MCF 10A (cell line): Measurements from ENCODE around the gene SLC46A1. TPM values are rescaled to one million over a fixed set of nuclear protein-coding genes. Genes with fewer than 3 reads are reported as not detected.

ENCODE experiments used
- BruUV-seq: library from RNA; stranded (reverse); fragments of 400-500 nt; replicated peaks from 2 replicates; lab custom pipeline; 2021; lab: Mats Ljungman, UMichigan
- CTCF ChIA-PET: fragments of 300-600 bp; sonication (Branson Sonifier 250); formaldehyde crosslinking; extraction: SDS; loops from one replicate; lab custom pipeline; 2021; ENCODE audit warnings: antibody characterized with exemption, inconsistent platforms; lab: Yijun Ruan, JAX
- POLR2A ChIA-PET: fragments of 300-600, 350-650 bp; sonication (Branson Sonifier 250); formaldehyde crosslinking; extraction: SDS; loops from one replicate; lab custom pipeline; 2020; ENCODE audit warnings: antibody characterized with exemption, inconsistent platforms; lab: Yijun Ruan, JAX
- DNase-seq: peaks from one replicate; pipeline ENCODE4 v3.0.0-alpha.2; 2018; ENCODE audit not compliant: unreplicated experiment
- H3K27ac Mint-ChIP-seq: one replicate; pipeline ENCODE4 v1.8.0; 2022; ENCODE audit warnings: mild to moderate bottlenecking, low read depth, mixed read lengths; ENCODE audit not compliant: unreplicated experiment
- H3K27me3 Mint-ChIP-seq: one replicate; pipeline ENCODE4 v1.8.0; 2022; ENCODE audit warnings: mixed read lengths; ENCODE audit not compliant: insufficient read depth, unreplicated experiment
- H3K36me3 Mint-ChIP-seq: one replicate; pipeline ENCODE4 v1.8.0; 2022; ENCODE audit warnings: mild to moderate bottlenecking, moderate library complexity, mixed read lengths; ENCODE audit not compliant: insufficient read depth, unreplicated experiment
- H3K4me1 Mint-ChIP-seq: one replicate; pipeline ENCODE4 v1.8.0; 2022; ENCODE audit warnings: mixed read lengths; ENCODE audit not compliant: insufficient read depth, unreplicated experiment
- H3K4me3 Mint-ChIP-seq: one replicate; pipeline ENCODE4 v1.8.0; 2022; ENCODE audit warnings: mild to moderate bottlenecking, moderate library complexity, mixed read lengths; ENCODE audit not compliant: unreplicated experiment
- H3K9me3 Mint-ChIP-seq: one replicate; pipeline ENCODE4 v1.8.0; 2022; ENCODE audit warnings: mixed read lengths; ENCODE audit not compliant: unreplicated experiment
- intact Hi-C: fragments of 100-400 bp; cut with micrococcal nuclease; formaldehyde crosslinking; loops from 2 replicates; pipeline ENCODE4 v1.14.1; 2022
- total RNA-seq: library from RNA; stranded (reverse); gene quantifications from 2 replicates; pipeline ENCODE4 v1.2.3, GENCODE V29; 2022
- TF ChIP-seq, protein P1 (sequence below): fragments of 200-600 bp; IDR thresholded peaks from one replicate; pipeline ENCODE4 v1.8.0; 2022; ENCODE audit warnings: antibody characterized with exemption, mild to moderate bottlenecking; ENCODE audit not compliant: unreplicated experiment

The SLC46A1 gene
- total RNA-seq, 1 experiment from 2014 or later = 18.4 TPM

GRCh38 chr17:28357061-28357900, 48.7 kb downstream of the SLC46A1 start, which contains the start of gene POLDIP2:
TSS of gene POLDIP2 (minus strand) at chr17:28357527. CDS start at chr17:28357448, 79 bp downstream.
- CTCF ChIA-PET = interaction anchor here (0.6 to 4.5 kb wide), 10 partner anchors 10 to 329 kb away, joined by 3 to 23 read pairs (median 4); partner anchors contain the start of gene IFT20
- Mint-ChIP-seq H3K4me1 (peaks cover 13% of the 10 kb centered on the region), H3K9me3 (no peaks in the 10 kb centered on the region), H3K27me3 (no peaks in the 10 kb centered on the region), H3K4me3 (peak within 1 kb of the TSS; percentile 88), H3K36me3 (peaks cover 66% of the 10 kb centered on the region), H3K27ac (peak within 1 kb of the TSS; percentile 84)
- POLR2A ChIA-PET = interaction anchor here (0.6 to 6.1 kb wide), 35 partner anchors 10 to 233 kb away, joined by 3 to 107 read pairs (median 5); partner anchors contain the start of genes IFT20, PIGS, SARM1 and SLC46A1
- intact Hi-C loops = loop anchor here (1.0 kb wide), 1 partner anchor 60 kb away; no protein-coding TSS in a partner anchor
- no TSS peak for BruUV-seq
- DNase-seq = peak; percentile 92
- TF ChIP-seq, protein P1, sequence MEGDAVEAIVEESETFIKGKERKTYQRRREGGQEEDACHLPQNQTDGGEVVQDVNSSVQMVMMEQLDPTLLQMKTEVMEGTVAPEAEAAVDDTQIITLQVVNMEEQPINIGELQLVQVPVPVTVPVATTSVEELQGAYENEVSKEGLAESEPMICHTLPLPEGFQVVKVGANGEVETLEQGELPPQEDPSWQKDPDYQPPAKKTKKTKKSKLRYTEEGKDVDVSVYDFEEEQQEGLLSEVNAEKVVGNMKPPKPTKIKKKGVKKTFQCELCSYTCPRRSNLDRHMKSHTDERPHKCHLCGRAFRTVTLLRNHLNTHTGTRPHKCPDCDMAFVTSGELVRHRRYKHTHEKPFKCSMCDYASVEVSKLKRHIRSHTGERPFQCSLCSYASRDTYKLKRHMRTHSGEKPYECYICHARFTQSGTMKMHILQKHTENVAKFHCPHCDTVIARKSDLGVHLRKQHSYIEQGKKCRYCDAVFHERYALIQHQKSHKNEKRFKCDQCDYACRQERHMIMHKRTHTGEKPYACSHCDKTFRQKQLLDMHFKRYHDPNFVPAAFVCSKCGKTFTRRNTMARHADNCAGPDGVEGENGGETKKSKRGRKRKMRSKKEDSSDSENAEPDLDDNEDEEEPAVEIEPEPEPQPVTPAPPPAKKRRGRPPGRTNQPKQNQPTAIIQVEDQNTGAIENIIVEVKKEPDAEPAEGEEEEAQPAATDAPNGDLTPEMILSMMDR = no peak

DNA sequence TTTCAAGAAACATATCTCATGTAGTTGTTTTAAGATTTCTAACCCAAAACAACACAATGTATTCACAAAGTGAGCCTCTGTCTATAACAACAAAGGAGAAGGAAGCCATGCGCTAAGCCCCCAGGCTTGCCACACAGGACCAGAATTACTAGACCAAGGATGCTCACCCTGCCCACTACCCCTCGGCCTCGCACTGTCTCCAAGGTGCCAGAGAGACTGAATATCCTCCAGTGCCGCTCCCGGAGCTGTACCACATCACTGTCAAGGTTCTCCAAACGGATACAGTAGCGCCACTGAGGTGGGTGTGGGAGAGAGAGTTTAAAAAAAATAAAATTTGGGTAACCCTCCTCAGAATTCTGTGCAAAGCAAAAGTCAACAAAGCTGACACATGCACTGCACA, 55.7 kb downstream of the SLC46A1 start:
- CTCF ChIA-PET = interaction anchor here (0.6 kb wide), 1 partner anchor 12 kb away, joined by 3 read pairs; no protein-coding TSS in a partner anchor
- peaks cover 88% of the 10 kb centered on the region for H3K36me3 Mint-ChIP-seq

GRCh38 chr17:28348979-28349378, 57.0 kb downstream of the SLC46A1 start:
- TF ChIP-seq, protein P1 = no peak
- peaks cover 12% of the 10 kb centered on the region for H3K4me1 Mint-ChIP-seq
- no peak overlapping the region for H3K4me3 Mint-ChIP-seq
- no peak for DNase-seq
- CTCF ChIA-PET = interaction anchor here (1.0 to 4.4 kb wide), 3 partner anchors 9 to 144 kb away, joined by 3 to 23 read pairs (median 11); partner anchors contain the start of genes POLDIP2 and VTN
- BruUV-seq = no TSS peak
- intact Hi-C loops = no loop called here
- H3K27me3 Mint-ChIP-seq = no peaks in the 10 kb centered on the region
- POLR2A ChIA-PET = interaction anchor here (1.1 to 5.8 kb wide), 3 partner anchors 9 to 14 kb away, joined by 3 to 85 read pairs (median 7); partner anchors contain the start of genes IFT20 and TNFAIP1
- H3K9me3 Mint-ChIP-seq = no peaks in the 10 kb centered on the region
- peaks cover 88% of the 10 kb centered on the region for H3K36me3 Mint-ChIP-seq
- no peak overlapping the region for H3K27ac Mint-ChIP-seq

More for the DNA sequence above, 55.7 kb downstream of the SLC46A1 start:
- TF ChIP-seq, protein P1 = no peak
- BruUV-seq = no TSS peak
- no peak overlapping the region for H3K27ac Mint-ChIP-seq
- no peak for DNase-seq
- peaks cover 12% of the 10 kb centered on the region for H3K4me1 Mint-ChIP-seq
- no peak overlapping the region for H3K4me3 Mint-ChIP-seq
- intact Hi-C loops = no loop called here
- POLR2A ChIA-PET = interaction anchor here (1.1 kb wide), 1 partner anchor 30 kb away, joined by 3 read pairs; no protein-coding TSS in a partner anchor
- H3K9me3 Mint-ChIP-seq = no peaks in the 10 kb centered on the region
- H3K27me3 Mint-ChIP-seq = no peaks in the 10 kb centered on the region
